HepG2 (cell line): ENCODE measurements around the gene THSD4. TPM values are rescaled to one million over a fixed set of nuclear protein-coding genes. Genes with fewer than 3 reads are reported as not detected.

Experiments
- ATAC-seq: fragments of 200-7000 bp; cut with Tn5 transposase; 3 replicates; pipeline ENCODE4 v1.9.1; 2020; ENCODE audit warnings: mild to moderate bottlenecking, moderate library complexity
- BruUV-seq: library from RNA; stranded (reverse); fragments of 400-500 nt; replicated peaks from 2 replicates; lab custom pipeline; 2021; lab: Mats Ljungman, UMichigan
- CTCF ChIA-PET: fragments of 300-600 bp; formaldehyde crosslinking; extraction: SDS; loops from one replicate; lab custom pipeline; 2021; ENCODE audit warnings: low total read pairs, inconsistent platforms, low intra/inter-chr PET ratio; lab: Yijun Ruan, JAX
- POLR2A ChIA-PET: fragments of 350-600 bp; sonication (Branson Sonifier 250); formaldehyde crosslinking; loops from one replicate; lab custom pipeline; 2020; ENCODE audit warnings: antibody characterized with exemption, inconsistent platforms; lab: Yijun Ruan, JAX
- DNase-seq: peaks from one replicate; pipeline ENCODE4 v3.0.0-alpha.2; 2015; ENCODE audit warnings: low spot score
- FAIRE-seq: peaks from 3 replicates; lab custom pipeline; 2011; peaks lifted over from hg19 to GRCh38; lab: Jason Lieb, UNC
- H2AFZ ChIP-seq: one replicate; pipeline ENCODE4 v1.6.1; 2011; ENCODE audit warnings: low read length, inconsistent platforms
- H3K27ac ChIP-seq: fragments of 300-600 bp; 3 replicates; pipeline ENCODE4 v1.8.0; 2011; ENCODE audit warnings: mixed run types, mild to moderate bottlenecking, mixed read lengths, low read length, inconsistent platforms; ENCODE audit not compliant: insufficient read depth; ENCODE audit errors: extremely low read length
- H3K27me3 ChIP-seq, 2 experiments: fragments of 200-600 bp in 1 of 2; 2 replicates in 1 of 2; 3 replicates in 1 of 2; pipeline versions ENCODE4 v1.6.0 to v1.8.0; 2011; ENCODE audit warnings: low read length in 2 of 2, mild to moderate bottlenecking in 2 of 2, moderate library complexity in 2 of 2, inconsistent platforms in 1 of 2; ENCODE audit not compliant: insufficient read depth in 2 of 2, control insufficient read depth in 1 of 2
- H3K36me3 ChIP-seq, 2 experiments: fragments of 200-600 bp in 1 of 2; replicated peaks in 1 of 2; 2 replicates in 1 of 2; 3 replicates in 1 of 2; pipeline versions ENCODE4 v1.5.1 to v1.8.0; 2011; ENCODE audit warnings: low read length in 2 of 2, inconsistent platforms in 1 of 2; ENCODE audit not compliant: insufficient read depth in 2 of 2, control insufficient read depth in 1 of 2
- H3K4me1 ChIP-seq: 2 replicates; pipeline ENCODE4 v1.5.1; 2012; ENCODE audit warnings: low read length, inconsistent platforms; ENCODE audit not compliant: insufficient read depth
- H3K4me2 ChIP-seq: 2 replicates; pipeline ENCODE4 v1.6.0; 2011; ENCODE audit warnings: low read depth, low read length, inconsistent platforms
- H3K4me3 ChIP-seq, 3 experiments: fragments of 200-600 bp in 1 of 3; sonication (generic), shearing (Covaris generic) in 1 of 3; replicated peaks in 1 of 3; 2 replicates each; pipeline ENCODE4 v1.5.1; 2011 to 2016; ENCODE audit warnings: low read length in 3 of 3, inconsistent platforms in 2 of 3, low read depth in 2 of 3, mild to moderate bottlenecking in 2 of 3, control low read depth in 1 of 3, mixed read lengths in 1 of 3; ENCODE audit not compliant: insufficient read depth in 1 of 3
- H3K79me2 ChIP-seq: one replicate; pipeline ENCODE4 v1.6.1; 2011; ENCODE audit warnings: low read length, inconsistent platforms; ENCODE audit not compliant: insufficient read depth
- H3K9ac ChIP-seq: 2 replicates; pipeline ENCODE4 v1.6.0; 2011; ENCODE audit warnings: mild to moderate bottlenecking, low read depth, low read length, inconsistent platforms; ENCODE audit not compliant: insufficient read depth
- H3K9me3 ChIP-seq: 2 replicates; pipeline ENCODE4 v1.5.1; 2012; ENCODE audit warnings: mild to moderate bottlenecking, low read length
- H4K20me1 ChIP-seq: 2 replicates; pipeline ENCODE4 v1.6.0; 2011; ENCODE audit warnings: inconsistent platforms, mild to moderate bottlenecking, low read length, moderate library complexity; ENCODE audit not compliant: insufficient read depth
- DR1 ChIP-seq: sonication (generic); formaldehyde crosslinking; IDR thresholded peaks from 2 replicates; pipeline ENCODE4 v1.8.0; 2021; ENCODE audit warnings: mild to moderate bottlenecking, missing genetic modification reagents, inconsistent platforms
- HNRNPL ChIP-seq: fragments of 200-400 bp; formaldehyde crosslinking; IDR thresholded peaks from 2 replicates; pipeline ENCODE4 v1.6.1; 2017; ENCODE audit warnings: mild to moderate bottlenecking, low read depth, low read length
- JDP2 ChIP-seq: sonication (generic); formaldehyde crosslinking; IDR thresholded peaks from 2 replicates; pipeline ENCODE4 v1.8.1; 2022; ENCODE audit warnings: missing genetic modification reagents, borderline replicate concordance
- MAFK ChIP-seq, 2 experiments: IDR thresholded peaks in 1 of 2; conservative IDR thresholded peaks in 1 of 2; 2 replicates each; pipeline ENCODE4 v1.6.1; 2011; ENCODE audit warnings: improper control_type of control experiment in 2 of 2, low read length in 2 of 2
- POGZ ChIP-seq: sonication (generic); formaldehyde crosslinking; IDR thresholded peaks from 2 replicates; pipeline ENCODE4 v1.4.0; 2020; ENCODE audit warnings: mild to moderate bottlenecking, missing genetic modification reagents
- POLR2G ChIP-seq: fragments of 200-400 bp; formaldehyde crosslinking; IDR thresholded peaks from 2 replicates; pipeline ENCODE4 v1.6.1; 2018; ENCODE audit warnings: mild to moderate bottlenecking, low read depth, low read length, moderate library complexity
- RBFOX2 ChIP-seq: fragments of 200-400 bp; formaldehyde crosslinking; IDR thresholded peaks from 2 replicates; pipeline ENCODE4 v1.6.1; 2017; ENCODE audit warnings: low read depth, mild to moderate bottlenecking, low read length
- SAP130 ChIP-seq: IDR thresholded peaks from 2 replicates; pipeline ENCODE4 v1.6.1; 2016; ENCODE audit warnings: low read depth
- TCF12 ChIP-seq, 2 experiments: fragments of 450-650 bp in 1 of 2; sonication (generic) in 1 of 2; formaldehyde crosslinking in 1 of 2; IDR thresholded peaks; 2 replicates each; pipeline versions ENCODE4 v1.6.1 to v1.8.0; 2017 to 2022; ENCODE audit warnings: antibody characterized with exemption in 1 of 2, mild to moderate bottlenecking in 1 of 2, missing genetic modification reagents in 1 of 2, moderate library complexity in 1 of 2
- U2AF1 ChIP-seq: fragments of 200-400 bp; formaldehyde crosslinking; optimal IDR thresholded peaks from 2 replicates; pipeline ENCODE3; 2017; ENCODE audit warnings: mild to moderate bottlenecking, low read depth, low read length
- ZNF713 ChIP-seq: sonication (generic); formaldehyde crosslinking; IDR thresholded peaks from 2 replicates; pipeline ENCODE4 v1.4.0; 2020; ENCODE audit warnings: mild to moderate bottlenecking, missing genetic modification reagents
- in situ Hi-C: cut with HindIII; loops from 2 replicates; pipeline ENCODE4 v1.10.0; 2017; ENCODE audit warnings: low pct_unique_long_range_greater_than_20kb; ENCODE audit not compliant: extremely low pct_ligation_motif_present
- intact Hi-C: fragments of 100-400 bp; cut with micrococcal nuclease; formaldehyde crosslinking; loops from one replicate; pipeline ENCODE4 v1.10.0; 2022; ENCODE audit not compliant: unreplicated experiment
- polyA plus RNA-seq, 8 experiments: library from polyadenylated mRNA; depleted of rRNA in 3 of 8; stranded (reverse) in 7 of 8; unstranded in 1 of 8; fragments of >200 nt; fragmentation: Illumina TruSeq in 4 of 8; extraction: Trizol in 4 of 8; gene quantifications; 2 replicates each; pipeline versions ENCODE4 v1.2.1 to v1.2.3, GENCODE V29; 2011 to 2016; ENCODE audit warnings: low read depth in 4 of 8, missing spikeins in 1 of 8, mixed read lengths in 1 of 8; ENCODE audit not compliant: insufficient read depth in 1 of 8
- total RNA-seq, 5 experiments: library from RNA; depleted of rRNA; stranded (reverse); fragments of >200 nt; fragmentation: Illumina TruSeq; extraction: Trizol; gene quantifications; 2 replicates each; pipeline ENCODE4 v1.2.3, GENCODE V29; 2016; ENCODE audit warnings: low read depth in 1 of 5
- TF ChIP-seq, protein P1 (sequence below): sonication (generic); formaldehyde crosslinking; IDR thresholded peaks from 2 replicates; pipeline ENCODE4 v1.4.0; 2020; ENCODE audit warnings: mild to moderate bottlenecking, missing genetic modification reagents
- TF ChIP-seq, protein P2 (sequence below): sonication (generic); formaldehyde crosslinking; IDR thresholded peaks from 2 replicates; pipeline ENCODE4 v1.4.0; 2020; ENCODE audit warnings: missing genetic modification reagents
- TF ChIP-seq, protein P3 (sequence below): sonication (generic); formaldehyde crosslinking; IDR thresholded peaks from 2 replicates; pipeline ENCODE4 v1.5.0; 2020; ENCODE audit warnings: missing genetic modification reagents
- TF ChIP-seq, protein P4 (sequence below): sonication (generic); formaldehyde crosslinking; IDR thresholded peaks from 2 replicates; pipeline ENCODE4 v1.4.0; 2020; ENCODE audit warnings: missing genetic modification reagents

The THSD4 gene
- total and polyA plus RNA-seq, 2 of the 13 experiments (the other 11 are each of a cell fraction or from before 2014, with no cell fraction given): 0.07 to 0.21 TPM

DNA sequence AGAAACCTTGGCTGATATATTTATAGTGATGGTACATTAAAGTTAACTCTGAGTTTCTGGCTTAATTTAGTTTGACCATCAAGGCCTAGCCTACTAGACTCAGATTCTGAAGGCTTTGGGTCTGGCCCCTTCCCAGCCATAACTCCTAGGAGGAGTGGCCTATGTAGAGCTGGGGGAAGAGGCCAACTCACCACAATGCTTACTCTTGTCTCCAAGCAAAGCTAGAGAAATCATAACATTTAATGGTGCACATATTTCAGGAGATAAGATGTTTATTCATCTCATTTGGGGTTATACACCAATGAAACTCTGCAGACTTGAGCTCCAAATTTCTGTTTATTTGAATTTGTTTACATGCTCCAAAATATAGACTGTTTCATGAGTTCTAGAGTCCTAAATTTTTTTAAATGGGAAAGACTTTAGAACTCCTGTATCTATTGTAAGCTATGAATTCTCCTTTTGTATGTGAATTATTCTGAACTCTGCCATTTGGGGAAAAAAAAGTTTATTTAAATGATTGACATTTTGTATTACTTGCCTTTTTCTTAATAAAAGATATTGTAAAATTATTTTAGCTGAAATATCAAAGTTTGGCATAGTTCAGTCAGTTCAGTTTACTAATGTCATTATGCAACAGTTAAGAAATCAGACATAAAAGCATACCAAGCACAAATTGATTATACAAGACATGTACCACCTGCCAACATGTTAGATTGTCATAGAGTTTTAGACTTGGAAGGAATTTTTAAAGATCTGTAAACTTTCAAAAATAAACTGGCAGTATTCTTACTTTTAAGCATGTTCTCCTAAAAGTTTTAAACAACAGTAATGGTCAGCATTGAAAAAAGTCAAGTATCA is 551.7 kb downstream of the THSD4 start:
- in situ Hi-C loops: no loop called here
- peaks cover 4% of the 10 kb centered on the region for H3K9me3 ChIP-seq
- H3K9ac ChIP-seq: no peak overlapping the region
- H3K4me3 ChIP-seq: no peak overlapping the region
- BruUV-seq: no TSS peak
- no peaks in the 10 kb centered on the region for H4K20me1 ChIP-seq
- no peak overlapping the region for H2AFZ ChIP-seq
- no peak overlapping the region for H3K27ac ChIP-seq
- H3K4me1 ChIP-seq: peaks cover 19% of the 10 kb centered on the region
- H3K79me2 ChIP-seq: no peaks in the 10 kb centered on the region
- ATAC-seq (no peak), FAIRE-seq (no peak), DNase-seq (no peak)
- no peaks in the 10 kb centered on the region for H3K36me3 ChIP-seq
- intact Hi-C loops: no loop called here
- H3K27me3 ChIP-seq: 0 out of 5 replicates have a peak, but pooled peaks cover 0 to 2% of the 10 kb centered on the region in 2 experiments
- CTCF ChIA-PET: no interaction called here
- no peak overlapping the region for H3K4me2 ChIP-seq
- POLR2A ChIA-PET: interaction anchor here (0.6 kb wide), 1 partner anchor 557 kb away, joined by 3 read pairs; no protein-coding TSS in a partner anchor
- TF ChIP-seq TCF12 (IDR thresholded peaks at IDR 0.05) (no peak), TCF12 (CRISPR knock-in tag; IDR thresholded peaks at IDR 0.05) (no peak), JDP2 (CRISPR knock-in tag) (no peak), DR1 (CRISPR knock-in tag) (no peak), POGZ (CRISPR knock-in tag) (no peak), POLR2G (no peak), RBFOX2 (no peak), HNRNPL (no peak), ZNF713 (CRISPR knock-in tag) (no peak), MAFK (conservative IDR thresholded peaks at IDR 0.05 in 1 of 2, IDR thresholded peaks at IDR 0.05 in 1 of 2; ENCODE audit: low read length in 2 of 2) (no peak), U2AF1 (no peak), SAP130 (CRISPR knock-in tag) (no peak)
- TF ChIP-seq, protein P1, sequence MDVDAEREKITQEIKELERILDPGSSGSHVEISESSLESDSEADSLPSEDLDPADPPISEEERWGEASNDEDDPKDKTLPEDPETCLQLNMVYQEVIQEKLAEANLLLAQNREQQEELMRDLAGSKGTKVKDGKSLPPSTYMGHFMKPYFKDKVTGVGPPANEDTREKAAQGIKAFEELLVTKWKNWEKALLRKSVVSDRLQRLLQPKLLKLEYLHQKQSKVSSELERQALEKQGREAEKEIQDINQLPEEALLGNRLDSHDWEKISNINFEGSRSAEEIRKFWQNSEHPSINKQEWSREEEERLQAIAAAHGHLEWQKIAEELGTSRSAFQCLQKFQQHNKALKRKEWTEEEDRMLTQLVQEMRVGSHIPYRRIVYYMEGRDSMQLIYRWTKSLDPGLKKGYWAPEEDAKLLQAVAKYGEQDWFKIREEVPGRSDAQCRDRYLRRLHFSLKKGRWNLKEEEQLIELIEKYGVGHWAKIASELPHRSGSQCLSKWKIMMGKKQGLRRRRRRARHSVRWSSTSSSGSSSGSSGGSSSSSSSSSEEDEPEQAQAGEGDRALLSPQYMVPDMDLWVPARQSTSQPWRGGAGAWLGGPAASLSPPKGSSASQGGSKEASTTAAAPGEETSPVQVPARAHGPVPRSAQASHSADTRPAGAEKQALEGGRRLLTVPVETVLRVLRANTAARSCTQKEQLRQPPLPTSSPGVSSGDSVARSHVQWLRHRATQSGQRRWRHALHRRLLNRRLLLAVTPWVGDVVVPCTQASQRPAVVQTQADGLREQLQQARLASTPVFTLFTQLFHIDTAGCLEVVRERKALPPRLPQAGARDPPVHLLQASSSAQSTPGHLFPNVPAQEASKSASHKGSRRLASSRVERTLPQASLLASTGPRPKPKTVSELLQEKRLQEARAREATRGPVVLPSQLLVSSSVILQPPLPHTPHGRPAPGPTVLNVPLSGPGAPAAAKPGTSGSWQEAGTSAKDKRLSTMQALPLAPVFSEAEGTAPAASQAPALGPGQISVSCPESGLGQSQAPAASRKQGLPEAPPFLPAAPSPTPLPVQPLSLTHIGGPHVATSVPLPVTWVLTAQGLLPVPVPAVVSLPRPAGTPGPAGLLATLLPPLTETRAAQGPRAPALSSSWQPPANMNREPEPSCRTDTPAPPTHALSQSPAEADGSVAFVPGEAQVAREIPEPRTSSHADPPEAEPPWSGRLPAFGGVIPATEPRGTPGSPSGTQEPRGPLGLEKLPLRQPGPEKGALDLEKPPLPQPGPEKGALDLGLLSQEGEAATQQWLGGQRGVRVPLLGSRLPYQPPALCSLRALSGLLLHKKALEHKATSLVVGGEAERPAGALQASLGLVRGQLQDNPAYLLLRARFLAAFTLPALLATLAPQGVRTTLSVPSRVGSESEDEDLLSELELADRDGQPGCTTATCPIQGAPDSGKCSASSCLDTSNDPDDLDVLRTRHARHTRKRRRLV: no peak
- TF ChIP-seq, protein P2, sequence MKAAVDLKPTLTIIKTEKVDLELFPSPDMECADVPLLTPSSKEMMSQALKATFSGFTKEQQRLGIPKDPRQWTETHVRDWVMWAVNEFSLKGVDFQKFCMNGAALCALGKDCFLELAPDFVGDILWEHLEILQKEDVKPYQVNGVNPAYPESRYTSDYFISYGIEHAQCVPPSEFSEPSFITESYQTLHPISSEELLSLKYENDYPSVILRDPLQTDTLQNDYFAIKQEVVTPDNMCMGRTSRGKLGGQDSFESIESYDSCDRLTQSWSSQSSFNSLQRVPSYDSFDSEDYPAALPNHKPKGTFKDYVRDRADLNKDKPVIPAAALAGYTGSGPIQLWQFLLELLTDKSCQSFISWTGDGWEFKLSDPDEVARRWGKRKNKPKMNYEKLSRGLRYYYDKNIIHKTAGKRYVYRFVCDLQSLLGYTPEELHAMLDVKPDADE (CRISPR knock-in tag): no peak
- TF ChIP-seq, protein P3, sequence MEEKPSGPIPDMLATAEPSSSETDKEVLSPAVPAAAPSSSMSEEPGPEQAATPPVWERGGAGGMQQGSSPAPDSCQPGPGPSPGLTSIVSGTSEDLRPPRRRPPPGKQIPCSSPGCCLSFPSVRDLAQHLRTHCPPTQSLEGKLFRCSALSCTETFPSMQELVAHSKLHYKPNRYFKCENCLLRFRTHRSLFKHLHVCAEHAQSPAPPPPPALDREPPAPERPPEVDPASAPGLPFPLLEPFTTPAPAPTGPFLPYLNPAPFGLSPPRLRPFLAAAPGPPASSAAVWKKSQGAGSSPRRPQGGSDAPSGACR (CRISPR knock-in tag): no peak
- TF ChIP-seq, protein P4, sequence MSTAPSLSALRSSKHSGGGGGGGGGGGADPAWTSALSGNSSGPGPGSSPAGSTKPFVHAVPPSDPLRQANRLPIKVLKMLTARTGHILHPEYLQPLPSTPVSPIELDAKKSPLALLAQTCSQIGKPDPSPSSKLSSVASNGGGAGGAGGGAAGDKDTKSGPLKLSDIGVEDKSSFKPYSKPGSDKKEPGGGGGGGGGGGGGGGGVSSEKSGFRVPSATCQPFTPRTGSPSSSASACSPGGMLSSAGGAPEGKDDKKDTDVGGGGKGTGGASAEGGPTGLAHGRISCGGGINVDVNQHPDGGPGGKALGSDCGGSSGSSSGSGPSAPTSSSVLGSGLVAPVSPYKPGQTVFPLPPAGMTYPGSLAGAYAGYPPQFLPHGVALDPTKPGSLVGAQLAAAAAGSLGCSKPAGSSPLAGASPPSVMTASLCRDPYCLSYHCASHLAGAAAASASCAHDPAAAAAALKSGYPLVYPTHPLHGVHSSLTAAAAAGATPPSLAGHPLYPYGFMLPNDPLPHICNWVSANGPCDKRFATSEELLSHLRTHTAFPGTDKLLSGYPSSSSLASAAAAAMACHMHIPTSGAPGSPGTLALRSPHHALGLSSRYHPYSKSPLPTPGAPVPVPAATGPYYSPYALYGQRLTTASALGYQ (CRISPR knock-in tag): no peak
